ENCODE measurements around the gene TLR2.
"Not testable (repeated sequence)": the region's sequence is repeated elsewhere in the genome, so short reads cannot be mapped to it uniquely, and the experiment has no call there.

Gene TLR2

DNA sequence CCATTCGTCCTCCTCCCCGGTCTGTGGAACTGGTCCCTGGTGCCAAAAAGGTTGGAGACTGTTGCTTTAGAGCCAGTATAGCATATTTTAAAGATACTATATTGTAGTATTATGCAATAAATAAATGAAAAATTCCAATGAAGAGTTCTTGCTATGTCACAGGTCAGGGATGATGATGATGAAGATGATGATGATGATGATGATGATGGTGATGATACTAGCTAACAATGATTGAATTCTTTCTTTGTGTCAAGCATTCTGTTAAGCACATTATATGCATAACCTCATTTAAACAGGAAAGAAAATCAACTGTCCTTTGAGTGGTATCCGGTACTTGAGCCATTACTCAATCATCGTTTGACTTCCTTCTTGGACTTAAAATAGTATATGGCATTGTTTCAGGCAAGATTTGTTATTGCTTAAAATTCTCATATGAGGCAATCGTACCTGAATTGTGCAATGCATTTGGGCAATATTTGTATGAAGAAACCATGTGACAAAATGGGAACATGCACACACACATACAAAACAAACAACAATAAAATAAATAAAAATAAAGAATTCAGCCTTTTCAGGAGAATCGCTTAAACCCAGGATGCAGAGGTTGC is 22.8 kb upstream of the TLR2 start:
- no peak for DNase-seq

DNA sequence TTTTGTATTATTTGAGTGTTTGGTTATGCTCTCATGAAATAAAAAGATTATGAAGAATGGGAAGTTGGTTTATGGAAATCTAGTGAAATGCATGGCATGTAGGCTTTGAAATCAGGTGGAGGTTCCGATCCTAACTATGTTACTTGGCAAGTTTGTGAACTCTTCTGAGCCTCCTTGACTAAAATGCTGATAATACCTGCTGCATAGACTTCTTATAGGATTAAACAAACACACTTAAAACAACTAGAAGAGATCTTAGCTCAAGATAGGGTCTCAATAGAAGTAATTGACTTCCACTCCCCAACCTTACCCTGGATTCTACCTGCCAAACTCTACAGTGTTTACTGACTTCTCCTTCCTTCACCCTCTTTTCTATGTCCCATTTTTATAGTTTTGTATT is 22.2 kb upstream of the TLR2 start:
- DNase-seq, result no peak

DNA sequence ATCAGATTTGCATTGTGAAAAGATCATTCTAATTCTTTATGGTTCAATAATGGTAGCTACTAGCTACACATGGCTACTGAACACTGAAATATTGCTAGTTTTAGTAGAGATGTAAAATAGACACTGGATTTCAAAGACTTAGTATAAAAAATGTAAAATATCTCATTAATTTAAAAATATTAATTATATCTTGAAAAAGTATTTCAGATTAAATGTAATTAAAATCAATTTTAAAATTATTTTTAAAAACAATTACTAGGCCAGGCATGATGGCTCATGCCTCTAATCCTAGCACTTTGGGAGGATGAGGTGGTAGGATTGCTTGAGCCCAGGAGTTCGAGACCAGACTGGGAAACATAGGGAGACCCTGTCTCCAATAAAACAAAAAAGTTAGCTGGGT is 20.4 kb upstream of the TLR2 start:
- no peak for DNase-seq

DNA sequence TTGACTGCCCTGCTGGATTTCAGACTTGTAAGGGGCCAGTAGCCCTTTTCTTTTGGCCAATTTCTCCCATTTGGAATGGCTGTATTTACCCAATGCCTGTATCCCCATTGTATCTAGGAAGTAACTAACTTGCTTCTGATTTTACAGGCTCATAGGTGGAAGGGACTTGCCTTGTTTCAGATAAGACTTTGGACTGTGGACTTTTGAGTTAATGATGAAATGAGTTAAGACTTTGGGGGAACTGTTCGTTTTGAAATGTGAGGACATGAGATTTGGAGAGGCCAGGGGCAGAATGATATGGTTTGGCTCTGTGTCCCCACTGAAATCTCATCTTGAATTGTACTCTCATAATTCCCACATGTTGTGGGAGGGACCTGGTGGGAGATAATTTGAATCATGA is 17.6 kb upstream of the TLR2 start:
- DNase-seq, result not testable (repeated sequence)

DNA sequence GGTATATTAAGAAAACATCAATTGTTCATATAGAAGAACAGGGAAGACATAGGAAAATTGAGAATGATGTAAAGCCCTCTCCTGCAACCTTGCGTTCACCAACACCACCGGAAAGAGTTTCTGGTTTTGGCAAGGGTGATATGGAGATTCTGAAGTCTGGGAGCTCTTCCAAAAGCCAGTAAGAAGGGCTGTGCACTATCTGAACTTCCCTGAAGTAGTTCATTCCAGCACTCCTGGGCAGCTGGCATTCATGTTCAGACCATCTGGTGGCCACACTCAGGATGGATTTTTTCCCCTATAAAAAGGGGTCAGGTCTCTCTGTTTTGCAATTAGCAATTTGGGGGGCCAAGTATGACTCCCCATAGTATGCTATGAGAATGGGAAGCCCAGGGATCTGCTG is 15.4 kb upstream of the TLR2 start:
- no peak for DNase-seq

DNA sequence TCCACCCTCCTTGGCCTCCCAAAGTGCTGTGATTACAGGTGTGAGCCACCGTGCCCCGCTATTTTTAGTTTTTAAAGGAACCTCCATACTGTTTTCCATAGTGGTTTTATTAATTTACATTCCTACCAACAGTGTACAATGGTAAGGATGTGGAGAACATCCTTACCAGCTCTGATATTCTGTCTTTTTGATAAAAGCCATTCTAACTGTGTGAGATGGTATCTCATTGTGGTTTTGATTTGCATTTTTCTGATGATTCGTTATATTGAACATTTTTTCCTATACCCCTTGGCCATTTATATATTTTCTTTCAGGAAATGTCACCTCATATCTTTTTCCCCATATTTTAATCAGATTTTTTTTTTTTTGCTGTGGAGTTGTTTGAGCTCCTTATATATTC is 14.2 kb upstream of the TLR2 start:
- no peak for DNase-seq

DNA sequence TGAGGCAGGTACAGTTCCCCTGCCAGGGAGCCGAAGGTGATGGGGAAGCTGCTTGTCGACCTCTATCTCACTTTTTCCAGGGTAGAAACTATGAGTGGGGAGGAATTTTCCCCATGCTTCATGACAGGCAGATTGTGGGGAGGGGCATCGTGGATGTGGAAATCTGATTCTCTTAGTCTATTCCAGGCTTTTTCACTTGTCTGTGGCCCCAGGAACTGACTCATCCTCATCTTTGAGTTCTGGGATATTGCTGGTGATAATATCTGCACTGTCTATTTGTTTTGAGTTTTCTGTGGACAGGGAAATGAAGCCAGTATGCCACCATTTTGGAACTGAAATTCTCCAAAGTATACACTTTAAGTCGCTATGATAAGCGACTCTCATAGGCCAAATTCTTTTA is 7.6 kb upstream of the TLR2 start:
- DNase-seq, result no peak

DNA sequence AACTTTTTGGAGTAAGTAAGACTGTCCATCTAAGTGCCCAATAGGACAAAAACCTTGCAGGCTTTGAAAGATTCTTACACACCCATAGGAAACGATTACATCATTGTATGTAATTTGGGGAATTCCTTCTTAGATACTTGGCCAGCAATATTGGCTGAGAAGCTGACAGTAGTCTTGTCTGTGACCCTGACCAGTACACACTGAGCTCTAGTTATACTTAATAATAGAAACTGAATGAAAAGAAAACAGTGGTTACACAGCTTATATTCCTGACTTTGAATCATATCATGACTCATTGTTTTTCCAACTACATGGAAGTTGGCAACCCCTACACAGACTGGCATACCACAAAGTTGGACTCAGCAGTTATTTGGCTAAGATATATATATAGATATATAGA is 7.1 kb upstream of the TLR2 start:
- DNase-seq, result no peak

DNA sequence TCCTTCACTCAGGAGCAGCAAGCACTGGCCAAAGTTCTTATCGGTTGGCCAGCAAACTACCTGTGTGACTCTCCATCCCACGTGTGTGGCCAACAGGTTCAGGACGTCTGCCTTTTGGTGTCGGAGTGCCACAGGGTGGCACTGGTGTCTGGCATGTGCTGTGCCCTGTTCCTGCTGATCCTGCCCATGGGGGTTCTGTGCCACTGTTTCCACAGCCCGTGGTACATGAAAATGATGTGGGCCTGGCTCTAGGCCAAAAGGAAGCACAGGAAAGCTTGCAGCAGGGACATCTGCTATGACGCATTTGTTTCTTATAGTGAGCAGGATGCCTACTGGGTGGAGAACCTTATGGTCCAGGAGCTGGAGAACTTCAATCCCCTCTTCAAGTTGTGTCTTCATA is 4.6 kb upstream of the TLR2 start:
- no peak for DNase-seq

DNA sequence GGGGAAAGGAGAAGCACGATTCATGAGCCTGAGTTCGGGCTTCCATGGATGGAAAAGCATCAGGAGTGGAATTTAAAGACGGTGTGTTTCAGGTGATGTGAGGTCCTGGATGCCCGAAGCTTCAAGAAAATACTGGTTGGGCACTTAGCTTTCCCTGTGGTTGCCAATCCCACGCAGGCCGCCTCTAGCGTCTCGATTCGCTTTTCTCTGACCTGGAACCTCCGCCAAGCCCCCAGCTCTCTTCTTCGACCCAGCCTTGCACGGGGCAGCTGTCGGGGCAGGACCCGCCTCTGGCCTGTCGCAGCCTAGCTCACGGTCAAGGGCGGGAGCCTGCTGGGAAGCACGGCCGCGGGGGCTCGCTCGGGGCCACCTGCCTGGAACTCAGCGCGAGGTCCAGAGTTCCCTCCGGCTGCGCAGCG is 308 bp upstream of the TLR2 start:
- DNase-seq, result no peak

DNA sequence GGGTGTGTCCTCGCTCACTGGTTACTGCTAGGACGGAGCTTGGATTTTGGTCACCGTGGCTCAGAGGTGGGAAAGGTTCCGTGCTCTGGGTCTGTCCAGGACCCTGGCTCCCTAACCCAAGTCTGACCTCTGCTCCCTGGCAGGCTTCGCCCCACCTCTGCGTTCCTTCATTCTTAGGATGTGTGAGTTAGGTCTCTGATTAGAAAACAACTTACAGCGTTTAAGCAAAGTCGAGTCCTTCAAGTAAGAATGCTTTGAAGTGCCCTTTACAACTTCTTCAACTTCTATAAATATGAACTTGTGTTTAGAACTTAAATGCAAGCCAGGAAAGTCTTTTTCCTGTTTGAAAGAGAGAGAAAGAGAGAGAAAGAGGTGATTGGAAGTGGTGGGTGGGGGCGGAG is 891 bp downstream of the TLR2 start:
- DNase-seq, result no peak

DNA sequence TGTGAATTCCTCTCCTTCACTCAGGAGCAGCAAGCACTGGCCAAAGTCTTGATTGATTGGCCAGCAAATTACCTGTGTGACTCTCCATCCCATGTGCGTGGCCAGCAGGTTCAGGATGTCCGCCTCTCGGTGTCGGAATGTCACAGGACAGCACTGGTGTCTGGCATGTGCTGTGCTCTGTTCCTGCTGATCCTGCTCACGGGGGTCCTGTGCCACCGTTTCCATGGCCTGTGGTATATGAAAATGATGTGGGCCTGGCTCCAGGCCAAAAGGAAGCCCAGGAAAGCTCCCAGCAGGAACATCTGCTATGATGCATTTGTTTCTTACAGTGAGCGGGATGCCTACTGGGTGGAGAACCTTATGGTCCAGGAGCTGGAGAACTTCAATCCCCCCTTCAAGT is 20.4 kb downstream of the TLR2 start:
- DNase-seq, result no peak

DNA sequence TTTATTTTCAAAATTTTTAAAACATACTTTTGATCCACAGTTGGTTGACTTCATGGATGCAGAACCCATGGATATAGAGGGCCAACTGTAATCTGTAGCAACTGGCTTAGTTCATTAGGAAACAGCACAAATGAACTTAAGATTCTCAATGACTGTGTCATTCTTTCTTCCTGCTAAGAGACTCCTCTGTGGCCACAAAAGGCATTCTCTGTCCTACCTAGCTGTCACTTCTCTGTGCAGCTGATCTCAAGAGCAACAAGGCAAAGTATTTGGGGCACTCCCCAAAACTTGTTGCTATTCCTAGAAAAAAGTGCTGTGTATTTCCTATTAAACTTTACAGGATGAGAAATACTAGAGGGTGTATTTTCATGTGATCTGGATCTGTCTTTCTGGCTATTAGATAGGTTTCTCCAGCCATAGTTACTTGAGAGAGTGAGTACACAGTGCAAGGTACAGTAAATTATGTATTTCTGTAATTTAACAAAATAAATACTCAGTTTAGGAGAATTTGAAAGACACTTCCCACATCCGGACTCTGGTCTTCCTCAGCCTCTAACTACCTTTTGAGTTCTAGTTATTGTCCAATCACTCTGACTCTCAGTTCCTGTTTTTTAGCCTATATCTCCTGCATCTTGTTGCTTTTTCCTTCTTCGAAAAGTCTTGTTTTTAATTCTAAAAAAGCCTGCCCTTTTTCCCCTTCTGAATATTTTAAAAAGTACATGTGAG is 21.8 kb downstream of the TLR2 start:
- no peak for DNase-seq

DNA sequence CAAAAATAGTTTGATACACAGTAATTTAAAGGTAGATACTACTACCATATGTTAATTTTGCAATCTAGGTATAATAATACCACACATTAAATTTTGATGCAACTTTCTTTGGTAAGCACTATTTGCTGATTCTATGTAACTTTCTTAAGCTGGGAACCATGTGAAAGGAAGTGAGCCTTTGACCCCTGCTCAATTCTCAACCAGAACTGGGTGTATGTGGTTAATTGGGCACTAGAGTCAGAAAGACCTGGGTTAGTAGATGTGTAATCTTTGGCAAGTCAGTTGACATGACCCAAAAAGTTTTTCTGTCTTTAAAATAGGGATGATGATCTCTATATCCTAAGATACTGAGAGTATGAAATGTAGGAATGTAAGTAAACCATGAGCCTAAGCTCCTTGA is 22.4 kb downstream of the TLR2 start:
- DNase-seq, result no peak

DNA sequence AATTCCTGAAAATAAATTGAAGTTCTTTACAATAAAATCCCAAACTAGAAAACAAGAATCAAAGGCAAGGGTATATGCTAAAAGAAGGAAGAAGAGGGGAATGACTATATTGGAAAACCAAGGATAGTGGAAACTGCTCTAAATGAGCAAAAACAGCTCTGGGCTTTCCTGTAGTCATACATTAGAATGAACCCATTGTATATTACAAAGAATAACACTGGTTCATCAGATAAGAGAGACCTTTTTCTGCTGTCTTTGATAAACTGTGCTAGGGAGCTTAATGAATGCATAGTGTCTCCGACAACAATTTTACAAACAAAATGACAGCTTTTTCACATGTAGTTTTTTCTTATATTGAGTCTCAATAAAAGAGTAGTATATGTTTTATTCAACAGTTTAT is 26.6 kb downstream of the TLR2 start:
- no peak for DNase-seq

DNA sequence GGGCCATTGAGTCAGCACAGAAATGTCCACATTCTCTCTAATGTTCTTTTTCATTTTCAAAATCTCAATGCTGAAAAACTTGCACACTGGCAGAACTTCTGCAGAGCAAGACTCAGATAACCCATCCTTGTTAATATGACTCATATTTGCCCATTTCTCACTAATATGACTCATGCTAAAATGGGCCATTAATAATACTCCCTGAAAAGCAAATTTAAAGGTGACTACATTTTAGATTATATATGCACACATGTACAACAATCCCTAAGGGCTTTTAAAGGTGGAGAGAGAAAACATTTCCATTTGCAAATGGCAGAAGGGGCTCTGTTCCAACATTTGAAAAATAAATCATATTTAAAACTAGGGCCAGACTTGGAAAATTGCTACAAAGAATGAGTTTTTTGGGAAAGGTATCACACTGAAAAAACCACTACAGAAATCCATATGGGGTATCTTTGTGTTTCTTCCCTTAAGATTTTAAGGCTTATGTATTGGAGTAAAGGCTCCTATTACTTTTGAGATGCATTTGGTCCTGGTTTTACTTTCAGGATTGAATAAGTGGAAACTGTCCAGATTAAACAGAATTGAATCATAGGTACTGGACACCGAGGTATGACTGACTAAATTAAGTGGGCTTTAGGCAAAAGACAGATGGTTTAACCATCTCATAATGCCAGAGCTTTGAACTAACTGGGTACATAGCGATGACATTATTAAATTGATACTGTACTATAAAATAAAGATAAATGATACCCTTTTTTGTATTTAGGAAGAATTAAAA is 30.0 kb downstream of the TLR2 start:
- DNase-seq, result no peak

DNA sequence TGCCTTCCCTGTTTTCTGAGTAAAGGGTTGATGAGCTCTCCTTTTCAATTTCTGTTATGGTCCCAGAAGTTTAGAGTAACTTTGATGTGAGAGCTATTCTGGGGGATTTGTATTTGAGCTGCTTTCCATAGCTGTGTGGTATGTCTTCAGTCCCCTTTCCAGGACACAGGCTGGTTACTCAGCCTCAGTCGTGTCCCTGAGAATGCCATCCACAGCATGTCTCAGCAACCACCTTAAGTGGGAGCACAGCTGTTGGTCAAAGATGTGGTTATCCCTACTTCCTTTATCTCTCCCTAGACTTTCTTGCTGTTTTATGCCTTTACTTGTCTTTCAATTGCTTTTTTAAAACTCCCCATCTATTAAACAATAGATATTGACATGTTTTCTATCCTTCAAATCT is 38.0 kb downstream of the TLR2 start:
- no peak for DNase-seq

DNA sequence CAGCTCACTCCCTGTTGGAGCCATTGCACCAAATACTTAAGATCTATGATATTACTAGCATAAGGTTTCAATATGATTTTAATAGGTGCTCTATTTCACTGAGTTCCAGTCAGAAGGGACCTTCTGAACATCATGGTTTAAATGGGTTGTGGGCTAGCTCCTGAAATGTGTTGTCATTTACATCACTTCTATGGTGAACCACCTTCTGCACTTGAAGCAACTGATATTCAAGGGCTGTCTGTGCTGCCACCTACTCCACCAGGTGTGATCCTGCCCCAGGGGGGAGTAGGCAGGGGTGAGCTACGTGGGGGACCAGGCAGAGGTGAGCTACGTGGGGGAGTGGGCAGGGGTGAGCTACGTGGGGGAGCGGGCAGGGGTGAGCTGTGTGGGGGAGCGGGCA is 40.5 kb downstream of the TLR2 start:
- peak; percentile 37 for DNase-seq

DNA sequence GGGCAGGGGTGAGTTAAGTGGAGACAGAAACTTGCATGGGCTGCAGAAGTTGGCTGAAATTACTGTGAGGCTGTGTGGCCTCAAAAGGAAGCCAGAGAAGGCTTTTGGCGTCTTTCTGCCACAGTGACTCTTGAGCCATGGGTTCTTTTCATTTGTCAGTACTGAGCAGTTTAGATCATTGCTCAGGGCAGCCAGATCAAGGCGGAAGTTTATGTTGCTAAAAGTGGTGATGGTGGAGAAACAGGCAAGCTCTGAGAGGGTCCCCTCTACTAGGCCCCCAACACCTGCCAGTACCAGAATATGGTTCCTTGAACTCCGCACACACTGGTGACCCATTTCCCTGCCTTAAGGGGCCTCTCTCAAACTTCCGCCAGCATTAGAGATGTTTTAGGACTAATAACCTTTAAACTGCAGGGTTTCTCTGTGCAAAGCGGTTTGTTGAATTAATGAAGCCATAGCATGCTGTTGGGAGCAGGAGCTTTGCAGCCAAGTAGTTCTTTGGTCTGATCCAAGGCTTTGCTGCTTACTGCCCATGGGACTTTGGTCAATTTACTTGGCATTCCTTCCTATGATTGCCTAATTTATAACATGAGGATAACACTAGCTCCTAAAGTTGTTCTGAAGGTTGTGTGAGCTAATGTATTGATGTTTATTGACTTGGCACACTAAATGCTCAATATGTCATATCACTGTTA is 41.2 kb downstream of the TLR2 start:
- no peak for DNase-seq

DNA sequence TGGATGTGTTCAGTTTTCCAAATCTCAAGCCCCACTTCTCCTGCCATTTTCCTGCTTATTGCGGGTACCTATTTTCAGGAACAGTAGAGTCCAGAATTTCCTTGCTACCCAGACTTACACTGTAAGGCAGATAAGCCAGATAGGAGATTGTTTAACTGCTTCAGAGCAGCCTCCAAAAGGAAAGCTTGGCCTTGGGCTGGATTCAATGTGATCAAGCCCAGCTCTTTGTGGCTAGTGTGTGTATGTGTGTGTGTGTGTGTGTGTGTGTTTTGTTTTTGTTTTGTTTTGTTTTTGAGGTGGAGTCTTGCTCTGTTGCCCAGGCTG is 41.7 kb downstream of the TLR2 start:
- no peak for DNase-seq

DNA sequence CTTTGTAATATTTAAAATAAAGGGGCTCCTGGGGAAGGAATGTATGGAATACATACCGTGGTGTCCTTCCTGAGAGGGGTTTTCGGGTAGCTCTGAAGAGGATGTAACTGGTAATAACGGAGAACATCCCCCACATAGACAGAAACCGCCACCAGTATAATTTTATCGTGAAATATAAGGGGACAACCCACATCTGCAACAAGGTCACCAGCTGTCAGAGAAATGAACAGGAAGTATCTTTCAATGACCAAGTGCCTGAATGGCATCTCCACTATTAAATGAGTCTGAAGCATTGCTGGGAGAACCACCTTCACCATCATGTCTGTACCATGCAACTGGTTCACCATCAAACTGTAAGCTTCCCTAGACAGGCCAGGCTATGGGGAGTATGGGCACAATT is 44.1 kb downstream of the TLR2 start:
- DNase-seq, result no peak

DNA sequence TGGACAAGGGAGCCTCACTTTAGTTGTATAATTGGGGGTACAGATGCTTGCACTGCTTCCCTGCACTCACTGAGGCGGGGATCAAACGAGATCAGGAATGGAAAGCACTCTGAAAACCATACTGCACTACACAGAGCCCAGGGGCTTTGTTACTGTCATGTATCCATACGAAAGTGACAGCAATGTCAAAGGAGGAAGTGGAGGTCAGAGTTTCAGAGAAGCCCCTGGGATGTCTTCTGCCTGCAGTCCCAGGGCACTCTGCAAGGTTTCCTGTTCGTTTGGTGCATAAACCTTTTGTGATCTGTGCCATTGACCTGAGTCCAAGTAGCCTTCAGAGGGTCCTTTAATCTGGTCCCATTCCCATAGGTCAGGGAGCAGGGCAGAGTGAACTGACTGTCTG is 44.6 kb downstream of the TLR2 start:
- no peak for DNase-seq

DNA sequence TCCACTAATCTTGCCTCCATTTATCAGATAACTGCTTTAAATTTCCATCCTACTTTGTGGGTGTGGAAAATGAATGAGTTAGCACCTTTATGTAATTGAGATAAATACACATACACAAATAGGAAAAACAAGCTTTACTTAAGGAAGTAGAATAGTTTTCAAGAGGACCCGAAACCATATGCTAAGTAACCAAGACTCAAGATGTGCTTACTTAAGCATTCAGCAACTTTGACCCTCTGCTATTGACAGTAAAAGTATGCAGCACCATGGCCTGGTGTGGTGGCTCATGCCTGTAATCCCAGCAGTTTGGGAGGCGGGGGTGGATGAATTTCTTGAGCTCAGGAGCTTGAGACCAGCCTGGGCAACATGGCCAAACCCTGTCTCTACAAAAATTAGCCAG is 45.8 kb downstream of the TLR2 start:
- DNase-seq, result no peak

DNA sequence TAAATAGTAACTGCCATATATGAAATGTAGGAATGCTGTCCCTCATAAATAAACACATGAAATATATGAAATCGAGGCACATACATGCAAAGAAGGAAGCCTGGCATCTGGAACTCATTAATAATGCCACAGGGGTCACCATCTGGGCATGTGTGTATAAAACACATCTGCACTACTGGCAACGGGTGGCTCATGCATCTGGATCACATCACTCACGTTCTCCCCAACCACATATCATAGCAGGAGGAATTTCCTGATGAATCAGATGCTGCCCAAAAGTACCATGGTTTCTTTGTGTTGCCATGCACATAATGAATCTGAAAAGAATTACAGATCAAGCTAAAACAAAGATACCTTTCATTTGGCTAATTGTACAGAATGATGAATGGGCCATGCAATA is 47.2 kb downstream of the TLR2 start:
- no peak for DNase-seq

Measured in activated CD4-positive, alpha-beta T cell treated with anti-CD3 and anti-CD28 coated beads, Interleukin-2, amount 50 U/mL, for 16 hours (primary cell).